IMR-90 (cell line): Measurements from ENCODE around the gene CHCHD1. TPM values are rescaled to one million over a fixed set of nuclear protein-coding genes. Genes with fewer than 3 reads are reported as not detected.

Source experiments
- ATAC-seq: fragments of 200-7000 bp; cut with Tn5 transposase; 2 replicates; pipeline ENCODE4 v1.9.1; 2020; ENCODE audit warnings: low read depth, mild to moderate bottlenecking, moderate library complexity
- BruUV-seq: library from RNA; stranded (reverse); fragments of 400-500 nt; replicated peaks from 2 replicates; lab custom pipeline; 2021; lab: Mats Ljungman, UMichigan
- CTCF ChIA-PET: fragments of 300-600 bp; formaldehyde crosslinking; extraction: SDS; loops from one replicate; lab custom pipeline; 2021; ENCODE audit warnings: antibody characterized with exemption; lab: Yijun Ruan, JAX
- POLR2A ChIA-PET: fragments of 300-600 bp; sonication (Branson Sonifier 250); formaldehyde crosslinking; loops from one replicate; lab custom pipeline; 2022; ENCODE audit warnings: antibody characterized with exemption; ENCODE audit not compliant: unreplicated experiment; lab: Charles Lee
- DNase-seq: peaks from one replicate; pipeline ENCODE4 v3.0.0; 2013
- H2AFZ ChIP-seq: replicated peaks from 2 replicates; pipeline ENCODE3; 2013; ENCODE audit warnings: low read length, mild to moderate bottlenecking; ENCODE audit not compliant: poor library complexity
- H2AK5ac ChIP-seq: 2 replicates; pipeline ENCODE4 v1.6.1; 2013; ENCODE audit warnings: low read depth, low read length, inconsistent platforms
- H2AK9ac ChIP-seq: replicated peaks from 2 replicates; pipeline ENCODE3; 2013; ENCODE audit warnings: mild to moderate bottlenecking, low read depth, low read length, moderate library complexity; ENCODE audit not compliant: poor library complexity
- H2BK120ac ChIP-seq: 2 replicates; pipeline ENCODE4 v1.6.1; 2013; ENCODE audit warnings: low read depth, low read length, inconsistent platforms
- H2BK15ac ChIP-seq: 3 replicates; pipeline ENCODE4 v1.6.1; 2013; ENCODE audit warnings: low read depth, low read length, inconsistent platforms
- H2BK20ac ChIP-seq: 2 replicates; pipeline ENCODE4 v1.6.1; 2013; ENCODE audit warnings: low read depth, mild to moderate bottlenecking, inconsistent platforms, low read length, moderate library complexity
- H2BK5ac ChIP-seq: 2 replicates; pipeline ENCODE4 v1.6.1; 2013; ENCODE audit warnings: mild to moderate bottlenecking, low read depth, low read length, inconsistent platforms; ENCODE audit not compliant: poor library complexity, severe bottlenecking
- H3K14ac ChIP-seq: replicated peaks from 2 replicates; pipeline ENCODE4 v1.6.1; 2013; ENCODE audit warnings: low read depth, low read length, inconsistent platforms
- H3K18ac ChIP-seq: 2 replicates; pipeline ENCODE4 v1.6.1; 2013; ENCODE audit warnings: low read depth, low read length, control low read depth
- H3K23ac ChIP-seq: 2 replicates; pipeline ENCODE4 v1.6.1; 2013; ENCODE audit warnings: low read depth, low read length, inconsistent platforms
- H3K27ac ChIP-seq: 2 replicates; pipeline ENCODE4 v1.5.1; 2013; ENCODE audit warnings: mild to moderate bottlenecking, control low read depth, low read length; ENCODE audit not compliant: insufficient read depth
- H3K27me3 ChIP-seq: 2 replicates; pipeline ENCODE4 v1.6.1; 2013; ENCODE audit warnings: low read length; ENCODE audit not compliant: control insufficient read depth, insufficient read depth
- H3K36me3 ChIP-seq: 2 replicates; pipeline ENCODE4 v1.6.1; 2013; ENCODE audit warnings: low read length, mixed read lengths; ENCODE audit not compliant: control insufficient read depth, insufficient read depth
- H3K4ac ChIP-seq: 2 replicates; pipeline ENCODE4 v1.6.1; 2013; ENCODE audit warnings: low read depth, low read length, inconsistent platforms
- H3K4me1 ChIP-seq: 2 replicates; pipeline ENCODE4 v1.6.1; 2013; ENCODE audit warnings: low read length, mixed read lengths; ENCODE audit not compliant: control insufficient read depth, insufficient read depth
- H3K4me2 ChIP-seq: 2 replicates; pipeline ENCODE4 v1.6.1; 2013; ENCODE audit warnings: low read depth, mild to moderate bottlenecking, control low read depth, low read length, moderate library complexity
- H3K4me3 ChIP-seq: 2 replicates; pipeline ENCODE4 v1.5.1; 2013; ENCODE audit warnings: low read depth, mild to moderate bottlenecking, control low read depth, low read length, moderate library complexity; ENCODE audit not compliant: insufficient read depth
- H3K56ac ChIP-seq: 2 replicates; pipeline ENCODE4 v1.6.1; 2013; ENCODE audit warnings: low read length, inconsistent platforms; ENCODE audit not compliant: insufficient read depth; ENCODE audit errors: extremely low read depth
- H3K79me1 ChIP-seq, 2 experiments: 2 replicates each; pipeline ENCODE4 v1.6.1; 2013; ENCODE audit warnings: low read length in 2 of 2, inconsistent platforms in 1 of 2, low read depth in 1 of 2
- H3K9ac ChIP-seq: 2 replicates; pipeline ENCODE4 v1.6.1; 2013; ENCODE audit warnings: low read depth, low read length, control low read depth
- H3K9me1 ChIP-seq: 2 replicates; pipeline ENCODE4 v1.6.1; 2013; ENCODE audit warnings: low read length, inconsistent platforms; ENCODE audit not compliant: insufficient read depth
- H3K9me3 ChIP-seq: 2 replicates; pipeline ENCODE4 v1.6.1; 2013; ENCODE audit warnings: low read length; ENCODE audit not compliant: control insufficient read depth, insufficient read depth
- H4K20me1 ChIP-seq: 2 replicates; pipeline ENCODE4 v1.6.1; 2013; ENCODE audit warnings: low read length, inconsistent platforms; ENCODE audit not compliant: insufficient read depth
- H4K5ac ChIP-seq: 2 replicates; pipeline ENCODE4 v1.6.1; 2013; ENCODE audit warnings: mild to moderate bottlenecking, low read depth, low read length, control low read depth
- H4K8ac ChIP-seq, 2 experiments: 2 replicates each; pipeline ENCODE4 v1.6.1; 2013; ENCODE audit warnings: low read depth in 2 of 2, low read length in 2 of 2, control low read depth in 1 of 2, inconsistent platforms in 1 of 2
- H4K91ac ChIP-seq: 2 replicates; pipeline ENCODE4 v1.6.1; 2013; ENCODE audit warnings: low read depth, low read length, inconsistent platforms; ENCODE audit not compliant: insufficient read depth
- BHLHE40 ChIP-seq: fragments of 150-350 bp; IDR thresholded peaks from 2 replicates; pipeline ENCODE4 v1.6.1; 2016; ENCODE audit warnings: mild to moderate bottlenecking, low read depth, low read length
- CEBPB ChIP-seq: IDR thresholded peaks from 2 replicates; pipeline ENCODE4 v1.6.1; 2012; ENCODE audit warnings: low read depth, low read length, improper control_type of control experiment
- CHD1 ChIP-seq: IDR thresholded peaks from 2 replicates; pipeline ENCODE4 v1.6.1; 2012; ENCODE audit warnings: low read depth, low read length, improper control_type of control experiment
- CTCF ChIP-seq: conservative IDR thresholded peaks from 2 replicates; pipeline ENCODE4 v1.5.1; 2012; ENCODE audit warnings: mild to moderate bottlenecking, low read depth, low read length, improper control_type of control experiment
- FOS ChIP-seq: fragments of 150-350 bp; IDR thresholded peaks from 2 replicates; pipeline ENCODE4 v1.6.1; 2016; ENCODE audit warnings: low read depth, low read length
- MAFK ChIP-seq: IDR thresholded peaks from 2 replicates; pipeline ENCODE4 v1.6.1; 2012; ENCODE audit warnings: low read depth, low read length, improper control_type of control experiment
- MAZ ChIP-seq: IDR thresholded peaks from 2 replicates; pipeline ENCODE4 v1.6.1; 2012; ENCODE audit warnings: low read depth, mild to moderate bottlenecking, low read length, improper control_type of control experiment, moderate library complexity, borderline replicate concordance
- MXI1 ChIP-seq: IDR thresholded peaks from 2 replicates; pipeline ENCODE4 v1.6.1; 2012; ENCODE audit warnings: low read depth, mild to moderate bottlenecking, low read length, moderate library complexity, borderline replicate concordance
- NFE2L2 ChIP-seq: fragments of 150-350 bp; IDR thresholded peaks from 2 replicates; pipeline ENCODE4 v1.6.1; 2016; ENCODE audit warnings: low read depth, mild to moderate bottlenecking, low read length
- POLR2A ChIP-seq: IDR thresholded peaks from 2 replicates; pipeline ENCODE4 v1.6.1; 2012; ENCODE audit warnings: mild to moderate bottlenecking, low read depth, low read length
- RCOR1 ChIP-seq: IDR thresholded peaks from 2 replicates; pipeline ENCODE4 v1.6.1; 2012; ENCODE audit warnings: mild to moderate bottlenecking, low read length, improper control_type of control experiment; ENCODE audit not compliant: insufficient replicate concordance
- RFX5 ChIP-seq: IDR thresholded peaks from 2 replicates; pipeline ENCODE4 v1.8.0; 2012; ENCODE audit warnings: low read depth, mild to moderate bottlenecking, low read length, moderate library complexity
- SMC3 ChIP-seq: fragments of 150-350 bp; IDR thresholded peaks from 2 replicates; pipeline ENCODE4 v1.6.1; 2016; ENCODE audit warnings: low read depth, mild to moderate bottlenecking, antibody characterized with exemption, low read length, moderate library complexity
- USF2 ChIP-seq: fragments of 150-350 bp; IDR thresholded peaks from 2 replicates; pipeline ENCODE4 v1.6.1; 2017; ENCODE audit warnings: mild to moderate bottlenecking, antibody characterized with exemption, low read length, low read depth
- WGBS, 2 experiments: methylation state at CpG; one replicate each; pipeline versions ENCODE4 v1.1.5 to v1.1.7; 2013; ENCODE audit warnings: missing lambda C conversion rate in 2 of 2; ENCODE audit not compliant: insufficient read length in 1 of 2; ENCODE audit errors: extremely low coverage in 2 of 2; 5-methylcytosine and 5-hydroxymethylcytosine counted together
- dilution Hi-C: fragments of 300-500 bp; cut with HindIII; formaldehyde crosslinking; loops from one replicate; pipeline ENCODE4 v1.14.3; 2018; ENCODE audit warnings: low sequenced_read_pairs; ENCODE audit not compliant: unreplicated experiment
- in situ Hi-C: fragments of 300-500 bp; cut with MboI; formaldehyde crosslinking; loops from 3 replicates; pipeline ENCODE4 v1.14.3; 2019; ENCODE audit warnings: low sequenced_read_pairs, inconsistent platforms, mixed read lengths
- intact Hi-C: fragments of 100-400 bp; cut with micrococcal nuclease; formaldehyde crosslinking; loops from 2 replicates; pipeline ENCODE4 v1.10.0; 2022
- polyA plus RNA-seq, 3 experiments: library from polyadenylated mRNA; depleted of rRNA; stranded (reverse); fragments of >200 nt; gene quantifications; 2 replicates each; pipeline ENCODE4 v1.2.3, GENCODE V29; 2012; ENCODE audit warnings: low replicate concordance in 1 of 3
- total RNA-seq: library from RNA; depleted of rRNA; stranded (reverse); fragments of >200 nt; gene quantifications from 2 replicates; pipeline ENCODE4 v1.2.3, GENCODE V29; 2012

Gene CHCHD1
- total and polyA plus RNA-seq, 2 of the 4 experiments (the other 2 are of a cell fraction), result 11.5 to 21.0 TPM

DNA sequence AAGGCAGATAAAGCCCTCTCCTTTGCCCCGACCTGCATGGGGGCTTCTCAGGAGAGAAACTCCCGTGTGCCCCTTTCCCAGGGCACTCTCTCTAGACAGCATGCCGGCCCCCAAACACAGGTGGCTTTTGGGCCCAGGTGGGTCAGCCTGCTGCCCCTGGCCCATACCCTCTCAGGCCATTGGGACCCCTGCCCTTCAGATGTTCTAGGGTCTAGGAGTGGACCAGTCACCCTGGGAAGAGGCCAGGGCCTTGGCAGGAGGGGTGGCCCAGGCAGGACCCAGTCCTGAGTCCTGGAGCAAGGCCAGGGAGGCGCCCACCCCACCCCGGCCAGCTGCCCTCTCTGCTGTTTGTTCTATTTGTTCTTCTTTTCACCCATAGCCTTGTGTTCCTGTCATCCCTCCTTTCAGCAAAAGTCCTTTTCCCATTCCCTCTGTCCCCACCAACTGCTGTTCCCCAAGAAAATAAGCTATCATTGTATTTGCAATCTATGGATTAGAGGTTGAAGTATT lies 47.0 kb upstream of the CHCHD1 start:
- no peak overlapping the region for H2BK20ac ChIP-seq
- H4K5ac ChIP-seq, result no peak overlapping the region
- whole genome bisulfite sequencing, 2 experiments, result no CpG with 5 or more reads among the region's 5 CpGs
- no peak for DNase-seq
- no peaks in the 10 kb centered on the region for H3K27me3 ChIP-seq
- peaks cover 3% of the 10 kb centered on the region; the same call in 1 of the 2 replicates for H3K4me1 ChIP-seq
- H4K91ac ChIP-seq, result no peak overlapping the region
- CTCF ChIA-PET, result no interaction called here
- BruUV-seq, result no TSS peak
- H2AK9ac ChIP-seq, result no peak overlapping the region
- H2AFZ ChIP-seq, result no peak overlapping the region
- 0 out of 2 replicates have a peak, but pooled peaks cover 8% of the 10 kb centered on the region for H3K9me1 ChIP-seq
- H4K8ac ChIP-seq, result no peak overlapping the region
- H3K27ac ChIP-seq, result no peak overlapping the region
- H3K4ac ChIP-seq, result no peak overlapping the region
- in situ Hi-C loops (no loop called here), dilution Hi-C loops (no loop called here), intact Hi-C loops (no loop called here)
- H3K18ac ChIP-seq, result no peak overlapping the region
- H3K23ac ChIP-seq, result no peak overlapping the region
- H3K36me3 ChIP-seq, result peaks cover 26% of the 10 kb centered on the region
- ATAC-seq, result no peak
- no peak overlapping the region for H3K14ac ChIP-seq
- no peak overlapping the region for H3K4me3 ChIP-seq
- H2BK5ac ChIP-seq, result no peak overlapping the region
- H2BK15ac ChIP-seq, result no peak overlapping the region
- POLR2A ChIA-PET, result no interaction called here
- no peak overlapping the region for H3K9ac ChIP-seq
- no peak overlapping the region for H3K56ac ChIP-seq
- no peak overlapping the region for H3K4me2 ChIP-seq
- H2BK120ac ChIP-seq, result no peak overlapping the region
- H3K9me3 ChIP-seq, result no peaks in the 10 kb centered on the region
- TF ChIP-seq FOS, result no peak
- no peak for TF ChIP-seq RFX5
- TF ChIP-seq MXI1, result no peak
- TF ChIP-seq MAZ, result no peak
- no peak for TF ChIP-seq POLR2A
- no peak for TF ChIP-seq MAFK
- no peak for TF ChIP-seq USF2
- no peak for TF ChIP-seq CEBPB
- TF ChIP-seq SMC3, result no peak
- TF ChIP-seq BHLHE40, result no peak
- no peak for TF ChIP-seq CTCF
- no peak for TF ChIP-seq NFE2L2
- TF ChIP-seq CHD1, result no peak
- no peak for TF ChIP-seq RCOR1
- H2AK5ac ChIP-seq, result no peak overlapping the region
- H4K20me1 ChIP-seq, result no peaks in the 10 kb centered on the region
- peaks cover 3 to 27% of the 10 kb centered on the region in 2 experiments for H3K79me1 ChIP-seq
